ENCODE measurements around the gene GABRA4. TPM values are rescaled to one million over a fixed set of nuclear protein-coding genes. Genes with fewer than 3 reads are reported as not detected.

Gene GABRA4
- total RNA-seq, 4 donors from 2014 or later = under 0.01 to 1.3 (median 0.12) TPM

DNA sequence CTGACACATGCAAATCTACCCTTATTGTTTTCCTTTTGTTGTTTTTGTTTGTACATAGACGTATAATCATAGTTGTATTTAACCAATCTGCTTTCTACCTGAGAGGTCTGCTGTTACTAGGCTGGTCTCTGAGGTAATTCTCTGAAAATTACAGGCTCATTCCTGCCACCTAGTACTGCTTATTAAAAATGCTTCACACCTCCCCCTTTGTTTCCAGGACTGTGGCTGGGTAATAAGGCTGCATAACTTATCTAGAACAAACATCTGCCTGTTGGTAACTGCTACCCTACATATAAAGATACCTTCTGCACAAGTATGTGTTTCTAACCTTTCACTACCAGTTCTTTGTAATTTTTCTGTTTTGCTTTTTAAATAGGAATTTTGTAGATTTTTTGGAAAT lies 118.6 kb downstream of the GABRA4 start:
- WGBS, 2 donors (ENCODE audit: low coverage in 1 of 2) = 40 to 71% methylated on average over 1 of the region's 1 CpG
- ATAC-seq = no peak
- H3K36me3 ChIP-seq = no peaks in the 10 kb centered on the region
- H3K27me3 ChIP-seq = no peaks in the 10 kb centered on the region
- no peak overlapping the region for H3K4me3 ChIP-seq
- H3K9me3 ChIP-seq = peaks cover 0 to 3% (median 0%) of the 10 kb centered on the region in 3 donors
- H3K4me1 ChIP-seq = no peaks in the 10 kb centered on the region
- no peak overlapping the region for H3K27ac ChIP-seq
- TF ChIP-seq POLR2A (IDR thresholded peaks at IDR 0.05) = no peak
- TF ChIP-seq, protein P1, sequence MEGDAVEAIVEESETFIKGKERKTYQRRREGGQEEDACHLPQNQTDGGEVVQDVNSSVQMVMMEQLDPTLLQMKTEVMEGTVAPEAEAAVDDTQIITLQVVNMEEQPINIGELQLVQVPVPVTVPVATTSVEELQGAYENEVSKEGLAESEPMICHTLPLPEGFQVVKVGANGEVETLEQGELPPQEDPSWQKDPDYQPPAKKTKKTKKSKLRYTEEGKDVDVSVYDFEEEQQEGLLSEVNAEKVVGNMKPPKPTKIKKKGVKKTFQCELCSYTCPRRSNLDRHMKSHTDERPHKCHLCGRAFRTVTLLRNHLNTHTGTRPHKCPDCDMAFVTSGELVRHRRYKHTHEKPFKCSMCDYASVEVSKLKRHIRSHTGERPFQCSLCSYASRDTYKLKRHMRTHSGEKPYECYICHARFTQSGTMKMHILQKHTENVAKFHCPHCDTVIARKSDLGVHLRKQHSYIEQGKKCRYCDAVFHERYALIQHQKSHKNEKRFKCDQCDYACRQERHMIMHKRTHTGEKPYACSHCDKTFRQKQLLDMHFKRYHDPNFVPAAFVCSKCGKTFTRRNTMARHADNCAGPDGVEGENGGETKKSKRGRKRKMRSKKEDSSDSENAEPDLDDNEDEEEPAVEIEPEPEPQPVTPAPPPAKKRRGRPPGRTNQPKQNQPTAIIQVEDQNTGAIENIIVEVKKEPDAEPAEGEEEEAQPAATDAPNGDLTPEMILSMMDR (IDR thresholded peaks at IDR 0.05) = no peak
- no peak for TF ChIP-seq POLR2AphosphoS5 (IDR thresholded peaks at IDR 0.05)
- TF ChIP-seq EP300 (IDR thresholded peaks at IDR 0.05) = no peak

DNA sequence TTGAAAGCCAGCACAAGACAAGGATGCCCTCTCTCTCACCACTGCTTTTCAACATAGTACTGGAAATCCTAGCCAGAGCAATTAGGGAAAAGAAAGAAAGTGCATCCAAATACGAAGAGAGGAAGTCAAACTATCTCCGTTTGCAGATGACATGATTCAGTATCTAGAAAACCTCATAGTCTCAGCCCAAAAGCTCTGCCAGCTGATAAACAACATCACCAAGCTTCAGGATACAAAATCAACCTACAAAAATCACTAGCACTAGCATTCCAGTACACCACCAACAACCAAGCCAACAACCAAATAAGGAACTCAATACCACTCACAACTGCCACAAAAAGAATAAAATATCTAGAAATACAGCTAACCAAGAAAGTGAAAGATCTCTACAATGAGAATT lies 123.0 kb downstream of the GABRA4 start:
- no peaks in the 10 kb centered on the region for H3K27me3 ChIP-seq
- H3K4me3 ChIP-seq = no peak overlapping the region
- no peak for ATAC-seq
- no peaks in the 10 kb centered on the region for H3K36me3 ChIP-seq
- no peaks in the 10 kb centered on the region for H3K4me1 ChIP-seq
- 65% methylated on average over 2 of the region's 2 CpGs; no CpG with 5 or more reads in 1 of the 2 donors for WGBS, 2 donors (ENCODE audit: low coverage in 1 of 2)
- TF ChIP-seq POLR2AphosphoS5 (IDR thresholded peaks at IDR 0.05) (no peak), EP300 (IDR thresholded peaks at IDR 0.05) (no peak), POLR2A (IDR thresholded peaks at IDR 0.05) (no peak)
- TF ChIP-seq, protein P1 (IDR thresholded peaks at IDR 0.05) = no peak
- H3K9me3 ChIP-seq = peaks cover 0 to 3% (median 0%) of the 10 kb centered on the region in 3 donors
- no peak overlapping the region for H3K27ac ChIP-seq

Other genes starting within 250 kb of the GABRA4 start
- gene COX7B2, start 84.3 kb downstream of the GABRA4 start, total RNA-seq = not detected
- gene GABRB1, start 38.0 kb upstream of the GABRA4 start, total RNA-seq = not detected